HEK293 (cell line): Measurements from ENCODE around the gene TLE5.

Experiments used
- GLIS1 ChIP-seq: fragments of 450-650 bp; formaldehyde crosslinking; IDR thresholded peaks from 2 replicates; pipeline ENCODE4 v1.5.1; 2016; ENCODE audit warnings: missing biosample characterization, missing genetic modification characterization
- GLIS2 ChIP-seq: fragments of 450-650 bp; formaldehyde crosslinking; IDR thresholded peaks from 2 replicates; pipeline ENCODE4 v1.5.1; 2016; ENCODE audit warnings: missing biosample characterization, missing genetic modification characterization
- HOXD13 ChIP-seq: sonication (generic); formaldehyde crosslinking; IDR thresholded peaks from 2 replicates; pipeline ENCODE4 v1.8.0; 2022; ENCODE audit warnings: missing genetic modification reagents, borderline replicate concordance
- IKZF3 ChIP-seq: fragments of 450-650 bp; IDR thresholded peaks from 2 replicates; pipeline ENCODE4 v1.5.0; 2018; ENCODE audit warnings: missing biosample characterization, mild to moderate bottlenecking, missing genetic modification characterization, moderate library complexity
- KLF16 ChIP-seq: fragments of 450-650 bp; formaldehyde crosslinking; IDR thresholded peaks from 2 replicates; pipeline ENCODE4 v1.5.1; 2017; ENCODE audit warnings: missing biosample characterization, missing genetic modification characterization
- KLF9 ChIP-seq: fragments of 450-650 bp; formaldehyde crosslinking; IDR thresholded peaks from 2 replicates; pipeline ENCODE4 v1.5.1; 2016; ENCODE audit warnings: missing biosample characterization, missing genetic modification characterization, low read depth
- MZF1 ChIP-seq: fragments of 450-650 bp; formaldehyde crosslinking; IDR thresholded peaks from 2 replicates; pipeline ENCODE4 v1.5.1; 2017; ENCODE audit warnings: missing biosample characterization, missing genetic modification characterization, borderline replicate concordance
- SCRT2 ChIP-seq: fragments of 450-650 bp; formaldehyde crosslinking; IDR thresholded peaks from 2 replicates; pipeline ENCODE4 v1.5.1; 2016; ENCODE audit warnings: missing biosample characterization, missing genetic modification characterization
- YY1 ChIP-seq: fragments of 450-650 bp; formaldehyde crosslinking; IDR thresholded peaks from 2 replicates; pipeline ENCODE4 v1.5.1; 2018; ENCODE audit warnings: missing biosample characterization, missing genetic modification characterization
- ZBTB20 ChIP-seq: fragments of 450-650 bp; formaldehyde crosslinking; IDR thresholded peaks from 2 replicates; pipeline ENCODE4 v1.5.1; 2016; ENCODE audit warnings: missing biosample characterization, missing genetic modification characterization
- ZBTB8A ChIP-seq: fragments of 450-650 bp; formaldehyde crosslinking; IDR thresholded peaks from 2 replicates; pipeline ENCODE4 v1.5.1; 2016; ENCODE audit warnings: missing biosample characterization, missing genetic modification characterization
- ZNF16 ChIP-seq: fragments of 450-650 bp; formaldehyde crosslinking; IDR thresholded peaks from 2 replicates; pipeline ENCODE4 v1.5.1; 2016; ENCODE audit warnings: low read depth, missing biosample characterization, missing genetic modification characterization
- ZNF2 ChIP-seq: fragments of 450-650 bp; formaldehyde crosslinking; IDR thresholded peaks from 2 replicates; pipeline ENCODE4 v1.5.1; 2016; ENCODE audit warnings: missing biosample characterization, missing genetic modification characterization
- ZNF223 ChIP-seq: fragments of 450-650 bp; formaldehyde crosslinking; IDR thresholded peaks from 2 replicates; pipeline ENCODE4 v1.5.1; 2016; ENCODE audit warnings: missing biosample characterization, missing genetic modification characterization
- ZNF248 ChIP-seq: fragments of 450-650 bp; formaldehyde crosslinking; IDR thresholded peaks from 2 replicates; pipeline ENCODE4 v1.5.1; 2017; ENCODE audit warnings: missing biosample characterization, missing genetic modification characterization
- ZNF274 ChIP-seq, 2 experiments: fragments of 200-500 bp in 1 of 2; fragments of 450-650 bp in 1 of 2; sonication (Bioruptor generic) in 1 of 2; formaldehyde crosslinking in 1 of 2; IDR thresholded peaks; 2 replicates each; pipeline versions ENCODE4 v1.5.1 to v1.6.1; 2014 to 2016; ENCODE audit warnings: borderline replicate concordance in 1 of 2, inconsistent platforms in 1 of 2, low read length in 1 of 2, missing biosample characterization in 1 of 2, missing genetic modification characterization in 1 of 2
- ZNF335 ChIP-seq: fragments of 450-650 bp; formaldehyde crosslinking; conservative IDR thresholded peaks from 2 replicates; pipeline ENCODE4 v1.5.1; 2016; ENCODE audit warnings: missing biosample characterization, missing genetic modification characterization
- ZNF341 ChIP-seq: fragments of 450-650 bp; formaldehyde crosslinking; IDR thresholded peaks from 2 replicates; pipeline ENCODE4; 2016; ENCODE audit warnings: low read depth, missing biosample characterization, missing genetic modification characterization
- ZNF423 ChIP-seq: fragments of 450-650 bp; formaldehyde crosslinking; IDR thresholded peaks from 2 replicates; pipeline ENCODE4 v1.5.1; 2016; ENCODE audit warnings: missing biosample characterization, missing genetic modification characterization
- ZNF514 ChIP-seq: fragments of 450-650 bp; formaldehyde crosslinking; IDR thresholded peaks from 2 replicates; pipeline ENCODE4 v1.5.1; 2016; ENCODE audit warnings: missing biosample characterization, missing genetic modification characterization
- ZNF600 ChIP-seq: fragments of 450-650 bp; formaldehyde crosslinking; IDR thresholded peaks from 2 replicates; pipeline ENCODE4 v1.5.1; 2016; ENCODE audit warnings: missing biosample characterization, missing genetic modification characterization
- ZNF626 ChIP-seq: fragments of 450-650 bp; sonication (Bioruptor Pico); formaldehyde crosslinking; IDR thresholded peaks from 2 replicates; pipeline ENCODE4 v1.5.1; 2018; ENCODE audit warnings: missing biosample characterization, missing genetic modification characterization, inconsistent platforms
- ZNF791 ChIP-seq: fragments of 450-650 bp; formaldehyde crosslinking; IDR thresholded peaks from 2 replicates; pipeline ENCODE4 v1.5.1; 2016; ENCODE audit warnings: missing biosample characterization, missing genetic modification characterization
- TF ChIP-seq, protein P1 (sequence below): fragments of 450-650 bp; formaldehyde crosslinking; IDR thresholded peaks from 2 replicates; pipeline ENCODE4 v1.5.1; 2016; ENCODE audit warnings: missing biosample characterization, missing genetic modification characterization
- TF ChIP-seq, protein P2 (sequence below): IDR thresholded peaks from 2 replicates; pipeline ENCODE4 v1.6.1; 2011; ENCODE audit warnings: mild to moderate bottlenecking, low read depth, low read length, borderline replicate concordance
- TF ChIP-seq, protein P3 (sequence below): fragments of 450-650 bp; formaldehyde crosslinking; IDR thresholded peaks from 2 replicates; pipeline ENCODE4 v1.5.1; 2016; ENCODE audit warnings: missing biosample characterization, missing genetic modification characterization
- TF ChIP-seq, protein P4 (sequence below): fragments of 450-650 bp; formaldehyde crosslinking; IDR thresholded peaks from 2 replicates; pipeline ENCODE4 v1.5.1; 2016; ENCODE audit warnings: missing biosample characterization, missing genetic modification characterization
- TF ChIP-seq, protein P5 (sequence below): fragments of 450-650 bp; formaldehyde crosslinking; IDR thresholded peaks from 2 replicates; pipeline ENCODE4 v1.5.1; 2016; ENCODE audit warnings: missing biosample characterization, missing genetic modification characterization
- TF ChIP-seq, protein P6 (sequence below): fragments of 450-650 bp; formaldehyde crosslinking; conservative IDR thresholded peaks from 2 replicates; pipeline ENCODE4 v1.5.1; 2016; ENCODE audit warnings: low read depth, missing biosample characterization, missing genetic modification characterization

TLE5 gene

DNA sequence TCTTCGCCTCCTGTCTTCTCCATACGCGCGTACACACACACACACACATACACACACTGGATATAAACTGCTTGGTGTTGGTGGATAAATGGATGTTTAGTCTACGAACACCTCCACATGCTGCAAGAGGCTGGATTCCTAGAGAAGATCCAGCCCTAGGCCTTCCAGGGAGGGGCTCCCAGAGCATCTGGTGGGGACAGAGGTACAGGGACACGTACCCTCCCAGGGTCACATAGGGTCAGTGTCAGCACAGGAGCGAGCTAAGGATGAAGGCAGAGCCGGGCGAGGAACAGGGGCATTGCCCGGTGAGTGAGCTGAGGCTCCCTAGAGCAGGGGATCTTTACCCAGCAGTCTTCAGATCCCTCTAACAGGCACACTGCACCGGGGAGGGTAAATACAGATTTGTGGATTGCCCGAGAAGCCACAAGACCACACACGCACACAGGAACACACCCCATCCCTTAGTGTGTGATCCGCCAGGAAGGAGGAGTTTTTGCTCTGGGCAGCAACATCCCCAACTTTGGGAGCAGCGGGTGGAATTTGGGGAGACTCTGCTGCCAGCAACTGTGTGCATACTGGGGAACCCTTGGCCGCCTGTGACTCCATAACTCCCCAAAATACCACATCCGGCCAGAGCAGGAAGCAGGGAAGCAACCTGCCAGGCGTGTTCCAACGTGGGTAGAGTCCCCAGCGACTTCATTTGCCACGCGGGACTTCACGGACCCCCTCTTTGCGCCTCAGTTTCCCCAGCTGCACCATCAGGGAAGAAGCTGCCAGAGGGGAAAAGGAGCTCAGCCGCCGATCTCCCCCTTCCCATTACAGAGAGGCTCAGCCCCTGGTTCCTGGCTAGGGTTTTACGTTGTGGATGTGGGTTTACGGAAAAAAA is 27.4 kb downstream of the TLE5 start (continued):
- TF ChIP-seq ZNF223 (tag by site-specific recombination) (no peak), GLIS1 (tag by site-specific recombination) (peak; percentile 59), GLIS2 (tag by site-specific recombination) (no peak), YY1 (tag by site-specific recombination) (no peak), KLF16 (no peak), HOXD13 (CRISPR knock-in tag) (no peak), SCRT2 (no peak), ZNF600 (tag by site-specific recombination) (no peak; the same call in 1 of the 2 replicates), ZNF423 (tag by site-specific recombination) (no peak), ZNF16 (tag by site-specific recombination) (no peak), ZNF248 (no peak), ZNF514 (no peak), ZNF2 (tag by site-specific recombination) (no peak), ZNF626 (tag by site-specific recombination) (no peak), MZF1 (tag by site-specific recombination) (peak; percentile 54), ZNF791 (tag by site-specific recombination) (no peak), ZNF335 (peak; percentile 33), ZNF274 (IDR thresholded peaks at IDR 0.05; ENCODE audit: low read length) (no peak), ZNF274 (tag by site-specific recombination; IDR thresholded peaks at IDR 0.05; ENCODE audit: borderline replicate concordance) (no peak), ZBTB20 (tag by site-specific recombination) (peak; percentile 51; the same call in 1 of the 2 replicates), ZBTB8A (no peak), IKZF3 (tag by site-specific recombination) (0 out of 2 replicates have a peak, but pooled peaks have one; percentile 34), KLF9 (tag by site-specific recombination) (no peak), ZNF341 (no peak)
- TF ChIP-seq, protein P1, sequence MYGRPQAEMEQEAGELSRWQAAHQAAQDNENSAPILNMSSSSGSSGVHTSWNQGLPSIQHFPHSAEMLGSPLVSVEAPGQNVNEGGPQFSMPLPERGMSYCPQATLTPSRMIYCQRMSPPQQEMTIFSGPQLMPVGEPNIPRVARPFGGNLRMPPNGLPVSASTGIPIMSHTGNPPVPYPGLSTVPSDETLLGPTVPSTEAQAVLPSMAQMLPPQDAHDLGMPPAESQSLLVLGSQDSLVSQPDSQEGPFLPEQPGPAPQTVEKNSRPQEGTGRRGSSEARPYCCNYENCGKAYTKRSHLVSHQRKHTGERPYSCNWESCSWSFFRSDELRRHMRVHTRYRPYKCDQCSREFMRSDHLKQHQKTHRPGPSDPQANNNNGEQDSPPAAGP (tag by site-specific recombination): no peak
- TF ChIP-seq, protein P2, sequence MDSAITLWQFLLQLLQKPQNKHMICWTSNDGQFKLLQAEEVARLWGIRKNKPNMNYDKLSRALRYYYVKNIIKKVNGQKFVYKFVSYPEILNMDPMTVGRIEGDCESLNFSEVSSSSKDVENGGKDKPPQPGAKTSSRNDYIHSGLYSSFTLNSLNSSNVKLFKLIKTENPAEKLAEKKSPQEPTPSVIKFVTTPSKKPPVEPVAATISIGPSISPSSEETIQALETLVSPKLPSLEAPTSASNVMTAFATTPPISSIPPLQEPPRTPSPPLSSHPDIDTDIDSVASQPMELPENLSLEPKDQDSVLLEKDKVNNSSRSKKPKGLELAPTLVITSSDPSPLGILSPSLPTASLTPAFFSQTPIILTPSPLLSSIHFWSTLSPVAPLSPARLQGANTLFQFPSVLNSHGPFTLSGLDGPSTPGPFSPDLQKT: no peak
- TF ChIP-seq, protein P3, sequence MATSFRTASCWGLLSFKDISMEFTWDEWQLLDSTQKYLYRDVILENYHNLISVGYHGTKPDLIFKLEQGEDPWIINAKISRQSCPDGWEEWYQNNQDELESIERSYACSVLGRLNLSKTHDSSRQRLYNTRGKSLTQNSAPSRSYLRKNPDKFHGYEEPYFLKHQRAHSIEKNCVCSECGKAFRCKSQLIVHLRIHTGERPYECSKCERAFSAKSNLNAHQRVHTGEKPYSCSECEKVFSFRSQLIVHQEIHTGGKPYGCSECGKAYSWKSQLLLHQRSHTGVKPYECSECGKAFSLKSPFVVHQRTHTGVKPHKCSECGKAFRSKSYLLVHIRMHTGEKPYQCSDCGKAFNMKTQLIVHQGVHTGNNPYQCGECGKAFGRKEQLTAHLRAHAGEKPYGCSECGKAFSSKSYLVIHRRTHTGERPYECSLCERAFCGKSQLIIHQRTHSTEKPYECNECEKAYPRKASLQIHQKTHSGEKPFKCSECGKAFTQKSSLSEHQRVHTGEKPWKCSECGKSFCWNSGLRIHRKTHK: no peak
- TF ChIP-seq, protein P4, sequence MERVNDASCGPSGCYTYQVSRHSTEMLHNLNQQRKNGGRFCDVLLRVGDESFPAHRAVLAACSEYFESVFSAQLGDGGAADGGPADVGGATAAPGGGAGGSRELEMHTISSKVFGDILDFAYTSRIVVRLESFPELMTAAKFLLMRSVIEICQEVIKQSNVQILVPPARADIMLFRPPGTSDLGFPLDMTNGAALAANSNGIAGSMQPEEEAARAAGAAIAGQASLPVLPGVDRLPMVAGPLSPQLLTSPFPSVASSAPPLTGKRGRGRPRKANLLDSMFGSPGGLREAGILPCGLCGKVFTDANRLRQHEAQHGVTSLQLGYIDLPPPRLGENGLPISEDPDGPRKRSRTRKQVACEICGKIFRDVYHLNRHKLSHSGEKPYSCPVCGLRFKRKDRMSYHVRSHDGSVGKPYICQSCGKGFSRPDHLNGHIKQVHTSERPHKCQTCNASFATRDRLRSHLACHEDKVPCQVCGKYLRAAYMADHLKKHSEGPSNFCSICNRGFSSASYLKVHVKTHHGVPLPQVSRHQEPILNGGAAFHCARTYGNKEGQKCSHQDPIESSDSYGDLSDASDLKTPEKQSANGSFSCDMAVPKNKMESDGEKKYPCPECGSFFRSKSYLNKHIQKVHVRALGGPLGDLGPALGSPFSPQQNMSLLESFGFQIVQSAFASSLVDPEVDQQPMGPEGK (tag by site-specific recombination): no peak
- TF ChIP-seq, protein P5, sequence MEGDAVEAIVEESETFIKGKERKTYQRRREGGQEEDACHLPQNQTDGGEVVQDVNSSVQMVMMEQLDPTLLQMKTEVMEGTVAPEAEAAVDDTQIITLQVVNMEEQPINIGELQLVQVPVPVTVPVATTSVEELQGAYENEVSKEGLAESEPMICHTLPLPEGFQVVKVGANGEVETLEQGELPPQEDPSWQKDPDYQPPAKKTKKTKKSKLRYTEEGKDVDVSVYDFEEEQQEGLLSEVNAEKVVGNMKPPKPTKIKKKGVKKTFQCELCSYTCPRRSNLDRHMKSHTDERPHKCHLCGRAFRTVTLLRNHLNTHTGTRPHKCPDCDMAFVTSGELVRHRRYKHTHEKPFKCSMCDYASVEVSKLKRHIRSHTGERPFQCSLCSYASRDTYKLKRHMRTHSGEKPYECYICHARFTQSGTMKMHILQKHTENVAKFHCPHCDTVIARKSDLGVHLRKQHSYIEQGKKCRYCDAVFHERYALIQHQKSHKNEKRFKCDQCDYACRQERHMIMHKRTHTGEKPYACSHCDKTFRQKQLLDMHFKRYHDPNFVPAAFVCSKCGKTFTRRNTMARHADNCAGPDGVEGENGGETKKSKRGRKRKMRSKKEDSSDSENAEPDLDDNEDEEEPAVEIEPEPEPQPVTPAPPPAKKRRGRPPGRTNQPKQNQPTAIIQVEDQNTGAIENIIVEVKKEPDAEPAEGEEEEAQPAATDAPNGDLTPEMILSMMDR (tag by site-specific recombination): no peak
- TF ChIP-seq, protein P6, sequence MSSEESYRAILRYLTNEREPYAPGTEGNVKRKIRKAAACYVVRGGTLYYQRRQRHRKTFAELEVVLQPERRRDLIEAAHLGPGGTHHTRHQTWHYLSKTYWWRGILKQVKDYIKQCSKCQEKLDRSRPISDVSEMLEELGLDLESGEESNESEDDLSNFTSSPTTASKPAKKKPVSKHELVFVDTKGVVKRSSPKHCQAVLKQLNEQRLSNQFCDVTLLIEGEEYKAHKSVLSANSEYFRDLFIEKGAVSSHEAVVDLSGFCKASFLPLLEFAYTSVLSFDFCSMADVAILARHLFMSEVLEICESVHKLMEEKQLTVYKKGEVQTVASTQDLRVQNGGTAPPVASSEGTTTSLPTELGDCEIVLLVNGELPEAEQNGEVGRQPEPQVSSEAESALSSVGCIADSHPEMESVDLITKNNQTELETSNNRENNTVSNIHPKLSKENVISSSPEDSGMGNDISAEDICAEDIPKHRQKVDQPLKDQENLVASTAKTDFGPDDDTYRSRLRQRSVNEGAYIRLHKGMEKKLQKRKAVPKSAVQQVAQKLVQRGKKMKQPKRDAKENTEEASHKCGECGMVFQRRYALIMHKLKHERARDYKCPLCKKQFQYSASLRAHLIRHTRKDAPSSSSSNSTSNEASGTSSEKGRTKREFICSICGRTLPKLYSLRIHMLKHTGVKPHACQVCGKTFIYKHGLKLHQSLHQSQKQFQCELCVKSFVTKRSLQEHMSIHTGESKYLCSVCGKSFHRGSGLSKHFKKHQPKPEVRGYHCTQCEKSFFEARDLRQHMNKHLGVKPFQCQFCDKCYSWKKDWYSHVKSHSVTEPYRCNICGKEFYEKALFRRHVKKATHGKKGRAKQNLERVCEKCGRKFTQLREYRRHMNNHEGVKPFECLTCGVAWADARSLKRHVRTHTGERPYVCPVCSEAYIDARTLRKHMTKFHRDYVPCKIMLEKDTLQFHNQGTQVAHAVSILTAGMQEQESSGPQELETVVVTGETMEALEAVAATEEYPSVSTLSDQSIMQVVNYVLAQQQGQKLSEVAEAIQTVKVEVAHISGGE (tag by site-specific recombination): peak; percentile 49
